T-helper 2 cell treated with Interferon-gamma antibody and Interleukin-4, amounts not matched to agents 5 μg/mL and 100 μg/mL, for 36 hours (primary cell): ENCODE data around the gene ATF7IP.
"Not testable (repeated sequence)": the region's sequence is repeated elsewhere in the genome, so short reads cannot be mapped to it uniquely, and the experiment has no call there.

Source experiments
- DNase-seq: peaks from one replicate; pipeline ENCODE4 v3.0.0; 2021; ENCODE audit warnings: low spot score
- H3K27ac Mint-ChIP-seq: one replicate; pipeline ENCODE4 v1.8.0; 2021; ENCODE audit warnings: mild to moderate bottlenecking, mixed read lengths
- H3K27me3 Mint-ChIP-seq: one replicate; pipeline ENCODE4 v1.8.0; 2021; ENCODE audit warnings: low read depth, mixed read lengths
- H3K36me3 Mint-ChIP-seq: one replicate; pipeline ENCODE4 v1.8.0; 2021; ENCODE audit warnings: low read depth, mixed read lengths
- H3K4me1 Mint-ChIP-seq: one replicate; pipeline ENCODE4 v1.8.0; 2021; ENCODE audit warnings: low read depth, mixed read lengths
- H3K4me3 Mint-ChIP-seq: one replicate; pipeline ENCODE4 v1.8.0; 2022; ENCODE audit warnings: mild to moderate bottlenecking, moderate library complexity, mixed read lengths
- H3K9me3 Mint-ChIP-seq: one replicate; pipeline ENCODE4 v1.8.0; 2021; ENCODE audit warnings: mixed read lengths

The ATF7IP gene, protein sequence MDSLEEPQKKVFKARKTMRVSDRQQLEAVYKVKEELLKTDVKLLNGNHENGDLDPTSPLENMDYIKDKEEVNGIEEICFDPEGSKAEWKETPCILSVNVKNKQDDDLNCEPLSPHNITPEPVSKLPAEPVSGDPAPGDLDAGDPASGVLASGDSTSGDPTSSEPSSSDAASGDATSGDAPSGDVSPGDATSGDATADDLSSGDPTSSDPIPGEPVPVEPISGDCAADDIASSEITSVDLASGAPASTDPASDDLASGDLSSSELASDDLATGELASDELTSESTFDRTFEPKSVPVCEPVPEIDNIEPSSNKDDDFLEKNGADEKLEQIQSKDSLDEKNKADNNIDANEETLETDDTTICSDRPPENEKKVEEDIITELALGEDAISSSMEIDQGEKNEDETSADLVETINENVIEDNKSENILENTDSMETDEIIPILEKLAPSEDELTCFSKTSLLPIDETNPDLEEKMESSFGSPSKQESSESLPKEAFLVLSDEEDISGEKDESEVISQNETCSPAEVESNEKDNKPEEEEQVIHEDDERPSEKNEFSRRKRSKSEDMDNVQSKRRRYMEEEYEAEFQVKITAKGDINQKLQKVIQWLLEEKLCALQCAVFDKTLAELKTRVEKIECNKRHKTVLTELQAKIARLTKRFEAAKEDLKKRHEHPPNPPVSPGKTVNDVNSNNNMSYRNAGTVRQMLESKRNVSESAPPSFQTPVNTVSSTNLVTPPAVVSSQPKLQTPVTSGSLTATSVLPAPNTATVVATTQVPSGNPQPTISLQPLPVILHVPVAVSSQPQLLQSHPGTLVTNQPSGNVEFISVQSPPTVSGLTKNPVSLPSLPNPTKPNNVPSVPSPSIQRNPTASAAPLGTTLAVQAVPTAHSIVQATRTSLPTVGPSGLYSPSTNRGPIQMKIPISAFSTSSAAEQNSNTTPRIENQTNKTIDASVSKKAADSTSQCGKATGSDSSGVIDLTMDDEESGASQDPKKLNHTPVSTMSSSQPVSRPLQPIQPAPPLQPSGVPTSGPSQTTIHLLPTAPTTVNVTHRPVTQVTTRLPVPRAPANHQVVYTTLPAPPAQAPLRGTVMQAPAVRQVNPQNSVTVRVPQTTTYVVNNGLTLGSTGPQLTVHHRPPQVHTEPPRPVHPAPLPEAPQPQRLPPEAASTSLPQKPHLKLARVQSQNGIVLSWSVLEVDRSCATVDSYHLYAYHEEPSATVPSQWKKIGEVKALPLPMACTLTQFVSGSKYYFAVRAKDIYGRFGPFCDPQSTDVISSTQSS

GRCh38 chr12:14365294-14366208, at the start of gene ATF7IP:
Gene ATF7IP, plus strand, starts transcription at chr12:14365682. Its CDS starts 58,234 bp downstream, at chr12:14423916.
- peak; percentile 97 for DNase-seq
- peak within 1 kb of the TSS; percentile 84 for H3K4me3 Mint-ChIP-seq
- peaks cover 11% of the 10 kb centered on the region for H3K9me3 Mint-ChIP-seq
- H3K36me3 Mint-ChIP-seq = peaks cover 34% of the 10 kb centered on the region
- no peaks in the 10 kb centered on the region for H3K27me3 Mint-ChIP-seq
- H3K27ac Mint-ChIP-seq = peak within 1 kb of the TSS; percentile 95
- H3K4me1 Mint-ChIP-seq = peaks cover 29% of the 10 kb centered on the region

GRCh38 chr12:14317362-14318146, 47.9 kb upstream of the ATF7IP start:
- H3K36me3 Mint-ChIP-seq = no peaks in the 10 kb centered on the region

GRCh38 chr12:14319704-14320427, 45.6 kb upstream of the ATF7IP start:
- H3K36me3 Mint-ChIP-seq, H3K27me3 Mint-ChIP-seq, H3K9me3 Mint-ChIP-seq, DNase-seq, H3K27ac Mint-ChIP-seq, H3K4me1 Mint-ChIP-seq, H3K4me3 Mint-ChIP-seq: not testable (repeated sequence)

More at GRCh38 chr12:14317362-14318146, 47.9 kb upstream of the ATF7IP start:
- DNase-seq = no peak
- no peak overlapping the region for H3K4me3 Mint-ChIP-seq
- no peaks in the 10 kb centered on the region for H3K9me3 Mint-ChIP-seq
- H3K27me3 Mint-ChIP-seq = no peaks in the 10 kb centered on the region
- H3K4me1 Mint-ChIP-seq = no peaks in the 10 kb centered on the region
- no peak overlapping the region for H3K27ac Mint-ChIP-seq

DNA sequence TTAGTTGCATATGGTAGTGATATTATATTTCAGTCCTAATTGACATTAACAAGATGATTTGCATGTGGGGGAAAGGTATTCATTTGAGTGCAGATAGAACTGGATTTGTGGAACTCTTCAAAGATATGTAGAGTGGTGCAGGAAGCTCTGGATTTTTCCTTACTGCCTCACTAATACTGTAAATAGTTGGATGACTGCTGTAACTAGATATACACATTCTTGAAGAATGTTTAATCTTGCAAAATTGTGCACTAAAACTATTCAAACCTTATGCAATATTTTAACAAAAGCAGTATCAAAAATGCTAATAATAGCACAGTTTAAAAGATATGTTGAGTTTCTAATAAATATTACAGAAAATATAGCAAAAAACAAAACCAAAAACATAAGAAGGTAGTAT, 43.1 kb upstream of the ATF7IP start:
- Mint-ChIP-seq H3K9me3 (no peaks in the 10 kb centered on the region), H3K4me1 (no peaks in the 10 kb centered on the region), H3K36me3 (no peaks in the 10 kb centered on the region), H3K4me3 (no peak overlapping the region), H3K27me3 (no peaks in the 10 kb centered on the region), H3K27ac (no peak overlapping the region)
- DNase-seq = no peak

- H3K4me3 Mint-ChIP-seq = no peak overlapping the region
- no peaks in the 10 kb centered on the region for H3K27me3 Mint-ChIP-seq
- H3K4me1 Mint-ChIP-seq = no peaks in the 10 kb centered on the region
- no peaks in the 10 kb centered on the region for H3K36me3 Mint-ChIP-seq
- no peaks in the 10 kb centered on the region for H3K9me3 Mint-ChIP-seq
- H3K27ac Mint-ChIP-seq = no peak overlapping the region
- DNase-seq = no peak
These were observed 39.7 kb upstream of the ATF7IP start for GRCh38 chr12:14325716-14326343.

GRCh38 chr12:14326699-14327098, 38.8 kb upstream of the ATF7IP start:
- Mint-ChIP-seq H3K27me3 (no peaks in the 10 kb centered on the region), H3K36me3 (no peaks in the 10 kb centered on the region), H3K27ac (no peak overlapping the region), H3K9me3 (no peaks in the 10 kb centered on the region), H3K4me1 (no peaks in the 10 kb centered on the region), H3K4me3 (no peak overlapping the region)
- no peak for DNase-seq

DNA sequence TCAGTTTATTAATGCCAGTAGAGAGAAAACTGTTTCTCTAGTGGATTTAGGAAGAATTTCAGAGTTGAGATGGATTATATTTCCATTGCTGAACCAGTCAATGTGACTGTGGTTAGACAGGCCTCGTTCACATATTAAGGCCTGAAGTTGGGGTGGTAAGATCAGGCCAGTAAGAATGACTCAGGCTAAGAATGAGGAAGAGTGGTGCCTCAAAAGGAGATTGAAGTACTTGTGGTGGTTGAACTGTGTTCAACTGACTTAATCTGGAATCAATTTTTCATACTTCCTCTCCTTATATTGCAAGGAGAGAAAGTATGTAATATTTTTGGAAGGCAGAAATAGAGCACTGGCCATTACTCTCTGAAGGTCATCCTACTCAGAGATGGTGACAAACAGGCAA, 37.8 kb upstream of the ATF7IP start:
- Mint-ChIP-seq H3K27ac (no peak overlapping the region), H3K27me3 (no peaks in the 10 kb centered on the region)

GRCh38 chr12:14332482-14332881, 33.0 kb upstream of the ATF7IP start:
- Mint-ChIP-seq H3K9me3 (peaks cover 19% of the 10 kb centered on the region), H3K27ac (no peak overlapping the region)

More for the DNA sequence above, 37.8 kb upstream of the ATF7IP start:
- H3K9me3 Mint-ChIP-seq = peaks cover 3% of the 10 kb centered on the region
- DNase-seq = no peak
- no peaks in the 10 kb centered on the region for H3K4me1 Mint-ChIP-seq
- H3K36me3 Mint-ChIP-seq = no peaks in the 10 kb centered on the region
- no peak overlapping the region for H3K4me3 Mint-ChIP-seq

GRCh38 chr12:14340371-14340770, 25.1 kb upstream of the ATF7IP start:
- peaks cover 41% of the 10 kb centered on the region for H3K9me3 Mint-ChIP-seq

More at GRCh38 chr12:14332482-14332881, 33.0 kb upstream of the ATF7IP start:
- H3K27me3 Mint-ChIP-seq = no peaks in the 10 kb centered on the region
- H3K4me3 Mint-ChIP-seq = no peak overlapping the region
- no peak for DNase-seq
- no peaks in the 10 kb centered on the region for H3K36me3 Mint-ChIP-seq
- H3K4me1 Mint-ChIP-seq = no peaks in the 10 kb centered on the region

GRCh38 chr12:14351524-14351923, 14.0 kb upstream of the ATF7IP start:
- peaks cover 45% of the 10 kb centered on the region for H3K9me3 Mint-ChIP-seq
- not testable (repeated sequence) for H3K36me3 Mint-ChIP-seq, H3K27ac Mint-ChIP-seq, H3K27me3 Mint-ChIP-seq, H3K4me1 Mint-ChIP-seq, H3K4me3 Mint-ChIP-seq, DNase-seq

More at GRCh38 chr12:14340371-14340770, 25.1 kb upstream of the ATF7IP start:
- no peaks in the 10 kb centered on the region for H3K4me1 Mint-ChIP-seq
- H3K4me3 Mint-ChIP-seq = no peak overlapping the region
- peaks cover 3% of the 10 kb centered on the region for H3K36me3 Mint-ChIP-seq
- DNase-seq = no peak
- H3K27ac Mint-ChIP-seq = no peak overlapping the region
- H3K27me3 Mint-ChIP-seq = no peaks in the 10 kb centered on the region

DNA sequence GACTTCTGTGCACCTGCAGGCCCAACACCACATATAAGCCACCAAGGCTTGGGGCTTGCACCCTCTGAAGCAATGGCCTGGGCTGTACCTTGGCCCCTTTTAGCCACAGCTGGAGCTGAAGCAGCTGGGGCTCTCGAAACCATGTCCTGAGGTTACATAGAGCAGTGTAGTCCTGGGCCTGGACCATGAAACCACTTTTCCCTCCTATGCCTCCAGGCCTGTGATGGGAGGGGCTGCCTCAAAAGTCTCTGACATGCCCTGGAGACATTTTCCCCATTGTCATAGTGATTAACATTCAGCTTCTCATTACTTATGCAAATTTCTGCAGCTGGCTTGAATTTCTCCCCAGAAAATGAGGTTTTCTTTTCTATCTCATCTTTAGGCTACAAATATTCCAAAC, 13.4 kb upstream of the ATF7IP start:
- not testable (repeated sequence) for H3K4me1 Mint-ChIP-seq, H3K36me3 Mint-ChIP-seq, H3K27ac Mint-ChIP-seq, H3K4me3 Mint-ChIP-seq, H3K27me3 Mint-ChIP-seq, DNase-seq
- H3K9me3 Mint-ChIP-seq = peaks cover 45% of the 10 kb centered on the region
